ENCODE measurements around the gene PRSS57. TPM values are rescaled to one million over a fixed set of nuclear protein-coding genes. Genes with fewer than 3 reads are reported as not detected.

Gene PRSS57
- total and polyA plus RNA-seq, 2 of the 8 experiments (the other 6 are each of a cell fraction or from before 2014, with no cell fraction given): not detected

DNA sequence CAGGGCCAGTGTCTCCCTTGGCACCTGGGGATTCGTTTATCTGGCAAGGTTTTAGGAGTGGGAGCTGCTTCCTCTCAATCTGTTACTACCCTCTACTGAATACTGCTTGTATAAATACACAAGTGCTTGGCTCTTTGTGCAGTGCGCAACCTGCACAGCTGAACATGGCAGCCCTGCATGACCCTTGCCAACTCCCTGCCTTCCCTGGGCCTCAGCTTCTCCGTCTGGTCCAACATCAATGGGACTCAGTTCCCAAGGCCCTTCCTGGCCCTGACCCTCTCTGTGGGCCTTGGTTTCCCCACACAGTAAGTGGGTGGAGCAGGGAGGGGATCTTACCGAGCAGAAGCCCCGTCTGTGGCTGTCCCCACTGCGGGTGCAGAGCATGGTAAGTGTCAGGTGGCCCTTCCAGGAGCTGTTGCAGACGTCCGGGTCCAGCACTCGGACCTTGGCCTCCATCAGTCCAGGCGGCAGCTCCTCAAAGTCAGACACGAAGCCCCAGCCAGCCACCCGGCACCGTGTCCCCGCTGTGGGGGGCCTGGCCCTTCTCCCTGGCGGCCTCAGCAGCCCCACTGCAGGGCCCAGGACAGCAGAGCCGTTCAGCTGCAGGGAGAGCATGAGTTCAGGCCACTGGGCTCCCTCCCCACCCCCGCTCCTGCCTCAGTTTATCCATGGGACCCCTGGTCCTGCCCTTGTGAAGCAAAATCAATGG, 8.5 kb downstream of the PRSS57 start (continued):
- TF ChIP-seq, protein P1, sequence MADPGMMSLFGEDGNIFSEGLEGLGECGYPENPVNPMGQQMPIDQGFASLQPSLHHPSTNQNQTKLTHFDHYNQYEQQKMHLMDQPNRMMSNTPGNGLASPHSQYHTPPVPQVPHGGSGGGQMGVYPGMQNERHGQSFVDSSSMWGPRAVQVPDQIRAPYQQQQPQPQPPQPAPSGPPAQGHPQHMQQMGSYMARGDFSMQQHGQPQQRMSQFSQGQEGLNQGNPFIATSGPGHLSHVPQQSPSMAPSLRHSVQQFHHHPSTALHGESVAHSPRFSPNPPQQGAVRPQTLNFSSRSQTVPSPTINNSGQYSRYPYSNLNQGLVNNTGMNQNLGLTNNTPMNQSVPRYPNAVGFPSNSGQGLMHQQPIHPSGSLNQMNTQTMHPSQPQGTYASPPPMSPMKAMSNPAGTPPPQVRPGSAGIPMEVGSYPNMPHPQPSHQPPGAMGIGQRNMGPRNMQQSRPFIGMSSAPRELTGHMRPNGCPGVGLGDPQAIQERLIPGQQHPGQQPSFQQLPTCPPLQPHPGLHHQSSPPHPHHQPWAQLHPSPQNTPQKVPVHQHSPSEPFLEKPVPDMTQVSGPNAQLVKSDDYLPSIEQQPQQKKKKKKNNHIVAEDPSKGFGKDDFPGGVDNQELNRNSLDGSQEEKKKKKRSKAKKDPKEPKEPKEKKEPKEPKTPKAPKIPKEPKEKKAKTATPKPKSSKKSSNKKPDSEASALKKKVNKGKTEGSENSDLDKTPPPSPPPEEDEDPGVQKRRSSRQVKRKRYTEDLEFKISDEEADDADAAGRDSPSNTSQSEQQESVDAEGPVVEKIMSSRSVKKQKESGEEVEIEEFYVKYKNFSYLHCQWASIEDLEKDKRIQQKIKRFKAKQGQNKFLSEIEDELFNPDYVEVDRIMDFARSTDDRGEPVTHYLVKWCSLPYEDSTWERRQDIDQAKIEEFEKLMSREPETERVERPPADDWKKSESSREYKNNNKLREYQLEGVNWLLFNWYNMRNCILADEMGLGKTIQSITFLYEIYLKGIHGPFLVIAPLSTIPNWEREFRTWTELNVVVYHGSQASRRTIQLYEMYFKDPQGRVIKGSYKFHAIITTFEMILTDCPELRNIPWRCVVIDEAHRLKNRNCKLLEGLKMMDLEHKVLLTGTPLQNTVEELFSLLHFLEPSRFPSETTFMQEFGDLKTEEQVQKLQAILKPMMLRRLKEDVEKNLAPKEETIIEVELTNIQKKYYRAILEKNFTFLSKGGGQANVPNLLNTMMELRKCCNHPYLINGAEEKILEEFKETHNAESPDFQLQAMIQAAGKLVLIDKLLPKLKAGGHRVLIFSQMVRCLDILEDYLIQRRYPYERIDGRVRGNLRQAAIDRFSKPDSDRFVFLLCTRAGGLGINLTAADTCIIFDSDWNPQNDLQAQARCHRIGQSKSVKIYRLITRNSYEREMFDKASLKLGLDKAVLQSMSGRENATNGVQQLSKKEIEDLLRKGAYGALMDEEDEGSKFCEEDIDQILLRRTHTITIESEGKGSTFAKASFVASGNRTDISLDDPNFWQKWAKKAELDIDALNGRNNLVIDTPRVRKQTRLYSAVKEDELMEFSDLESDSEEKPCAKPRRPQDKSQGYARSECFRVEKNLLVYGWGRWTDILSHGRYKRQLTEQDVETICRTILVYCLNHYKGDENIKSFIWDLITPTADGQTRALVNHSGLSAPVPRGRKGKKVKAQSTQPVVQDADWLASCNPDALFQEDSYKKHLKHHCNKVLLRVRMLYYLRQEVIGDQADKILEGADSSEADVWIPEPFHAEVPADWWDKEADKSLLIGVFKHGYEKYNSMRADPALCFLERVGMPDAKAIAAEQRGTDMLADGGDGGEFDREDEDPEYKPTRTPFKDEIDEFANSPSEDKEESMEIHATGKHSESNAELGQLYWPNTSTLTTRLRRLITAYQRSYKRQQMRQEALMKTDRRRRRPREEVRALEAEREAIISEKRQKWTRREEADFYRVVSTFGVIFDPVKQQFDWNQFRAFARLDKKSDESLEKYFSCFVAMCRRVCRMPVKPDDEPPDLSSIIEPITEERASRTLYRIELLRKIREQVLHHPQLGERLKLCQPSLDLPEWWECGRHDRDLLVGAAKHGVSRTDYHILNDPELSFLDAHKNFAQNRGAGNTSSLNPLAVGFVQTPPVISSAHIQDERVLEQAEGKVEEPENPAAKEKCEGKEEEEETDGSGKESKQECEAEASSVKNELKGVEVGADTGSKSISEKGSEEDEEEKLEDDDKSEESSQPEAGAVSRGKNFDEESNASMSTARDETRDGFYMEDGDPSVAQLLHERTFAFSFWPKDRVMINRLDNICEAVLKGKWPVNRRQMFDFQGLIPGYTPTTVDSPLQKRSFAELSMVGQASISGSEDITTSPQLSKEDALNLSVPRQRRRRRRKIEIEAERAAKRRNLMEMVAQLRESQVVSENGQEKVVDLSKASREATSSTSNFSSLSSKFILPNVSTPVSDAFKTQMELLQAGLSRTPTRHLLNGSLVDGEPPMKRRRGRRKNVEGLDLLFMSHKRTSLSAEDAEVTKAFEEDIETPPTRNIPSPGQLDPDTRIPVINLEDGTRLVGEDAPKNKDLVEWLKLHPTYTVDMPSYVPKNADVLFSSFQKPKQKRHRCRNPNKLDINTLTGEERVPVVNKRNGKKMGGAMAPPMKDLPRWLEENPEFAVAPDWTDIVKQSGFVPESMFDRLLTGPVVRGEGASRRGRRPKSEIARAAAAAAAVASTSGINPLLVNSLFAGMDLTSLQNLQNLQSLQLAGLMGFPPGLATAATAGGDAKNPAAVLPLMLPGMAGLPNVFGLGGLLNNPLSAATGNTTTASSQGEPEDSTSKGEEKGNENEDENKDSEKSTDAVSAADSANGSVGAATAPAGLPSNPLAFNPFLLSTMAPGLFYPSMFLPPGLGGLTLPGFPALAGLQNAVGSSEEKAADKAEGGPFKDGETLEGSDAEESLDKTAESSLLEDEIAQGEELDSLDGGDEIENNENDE (IDR thresholded peaks at IDR 0.05; ENCODE audit: insufficient replicate concordance, low read length): no peak
- TF ChIP-seq POU5F1 (IDR thresholded peaks at IDR 0.05; ENCODE audit: low read depth, low read length) (no peak), SIRT6 (IDR thresholded peaks at IDR 0.05; ENCODE audit: low read length) (no peak), POLR2AphosphoS5 (IDR thresholded peaks at IDR 0.05; ENCODE audit: low read depth, low read length) (no peak), EP300 (IDR thresholded peaks at IDR 0.05; ENCODE audit: borderline replicate concordance in 1 of 2, low read depth in 2 of 2, low read length in 2 of 2) (no peak), FOSL1 (IDR thresholded peaks at IDR 0.05; ENCODE audit: insufficient read depth, low read depth, low read length) (no peak), NANOG (IDR thresholded peaks at IDR 0.05; ENCODE audit: insufficient read depth, low read depth, low read length, poor library complexity, severe bottlenecking) (no peak)
- TF ChIP-seq, protein P2, sequence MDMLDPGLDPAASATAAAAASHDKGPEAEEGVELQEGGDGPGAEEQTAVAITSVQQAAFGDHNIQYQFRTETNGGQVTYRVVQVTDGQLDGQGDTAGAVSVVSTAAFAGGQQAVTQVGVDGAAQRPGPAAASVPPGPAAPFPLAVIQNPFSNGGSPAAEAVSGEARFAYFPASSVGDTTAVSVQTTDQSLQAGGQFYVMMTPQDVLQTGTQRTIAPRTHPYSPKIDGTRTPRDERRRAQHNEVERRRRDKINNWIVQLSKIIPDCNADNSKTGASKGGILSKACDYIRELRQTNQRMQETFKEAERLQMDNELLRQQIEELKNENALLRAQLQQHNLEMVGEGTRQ (IDR thresholded peaks at IDR 0.05; ENCODE audit: low read length): no peak
- TF ChIP-seq, protein P3, sequence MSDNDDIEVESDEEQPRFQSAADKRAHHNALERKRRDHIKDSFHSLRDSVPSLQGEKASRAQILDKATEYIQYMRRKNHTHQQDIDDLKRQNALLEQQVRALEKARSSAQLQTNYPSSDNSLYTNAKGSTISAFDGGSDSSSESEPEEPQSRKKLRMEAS (IDR thresholded peaks at IDR 0.05): no peak

Data from H1 (cell line).